Kidney glomerular epithelial cell (primary cell): Measurements from ENCODE around the gene WASF2.
A peak's percentile ranks its signal among the peaks of the same experiment; 100 is the strongest.
"Not testable (repeated sequence)": the region's sequence is repeated elsewhere in the genome, so short reads cannot be mapped to it uniquely, and the experiment has no call there.

Experiments
- DNase-seq: peaks from one replicate; lab custom pipeline; 2025; lab: John Stamatoyannopoulos, UW

The WASF2 gene

DNA sequence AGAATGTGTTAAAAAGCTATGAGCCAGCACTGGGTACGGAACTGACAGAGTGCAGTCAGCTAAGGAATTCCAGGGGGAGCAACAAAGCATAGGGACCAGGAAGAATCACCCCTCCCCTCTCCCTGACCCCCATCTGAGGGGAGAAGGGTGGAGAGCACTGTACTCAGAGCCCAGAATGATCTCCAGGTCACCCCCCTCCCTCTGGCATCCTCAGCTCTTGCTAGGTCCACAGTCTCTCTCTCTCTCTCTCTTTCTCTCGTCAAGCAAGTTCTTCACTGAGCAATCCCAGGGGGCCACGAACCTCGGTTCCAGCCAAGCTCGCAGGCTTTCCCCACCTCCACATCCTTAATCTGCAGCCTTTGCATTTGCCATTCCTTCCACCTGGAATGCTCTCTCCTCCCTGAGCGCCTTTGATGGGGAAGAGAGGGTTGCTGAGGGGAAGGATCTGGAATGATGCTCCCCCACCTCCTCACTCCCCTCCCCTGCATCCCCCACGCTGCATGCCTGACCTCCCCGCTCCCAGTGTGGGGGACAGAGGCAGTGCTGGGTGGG lies 6.7 kb upstream of the WASF2 start:
- peak; percentile 52 for DNase-seq

DNA sequence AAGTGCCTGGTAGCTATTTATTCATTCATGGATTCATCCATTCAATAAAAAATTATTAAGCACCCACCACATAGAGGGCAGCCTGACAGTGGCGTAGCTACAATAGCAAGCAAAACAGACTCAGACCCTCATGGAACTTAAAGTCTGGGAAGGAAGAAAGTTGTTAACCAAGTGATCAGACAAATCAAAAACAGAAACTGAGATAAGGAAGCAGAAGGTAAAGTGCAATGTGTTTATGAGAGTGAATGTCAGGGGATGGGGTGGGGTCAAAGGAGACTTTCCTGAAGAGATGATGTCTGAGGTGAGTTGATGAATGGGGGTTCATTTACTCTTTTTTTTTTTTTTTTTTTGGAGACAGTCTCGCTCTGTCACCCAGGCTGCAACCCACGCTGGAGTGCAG lies 2.8 kb upstream of the WASF2 start:
- DNase-seq = no peak

DNA sequence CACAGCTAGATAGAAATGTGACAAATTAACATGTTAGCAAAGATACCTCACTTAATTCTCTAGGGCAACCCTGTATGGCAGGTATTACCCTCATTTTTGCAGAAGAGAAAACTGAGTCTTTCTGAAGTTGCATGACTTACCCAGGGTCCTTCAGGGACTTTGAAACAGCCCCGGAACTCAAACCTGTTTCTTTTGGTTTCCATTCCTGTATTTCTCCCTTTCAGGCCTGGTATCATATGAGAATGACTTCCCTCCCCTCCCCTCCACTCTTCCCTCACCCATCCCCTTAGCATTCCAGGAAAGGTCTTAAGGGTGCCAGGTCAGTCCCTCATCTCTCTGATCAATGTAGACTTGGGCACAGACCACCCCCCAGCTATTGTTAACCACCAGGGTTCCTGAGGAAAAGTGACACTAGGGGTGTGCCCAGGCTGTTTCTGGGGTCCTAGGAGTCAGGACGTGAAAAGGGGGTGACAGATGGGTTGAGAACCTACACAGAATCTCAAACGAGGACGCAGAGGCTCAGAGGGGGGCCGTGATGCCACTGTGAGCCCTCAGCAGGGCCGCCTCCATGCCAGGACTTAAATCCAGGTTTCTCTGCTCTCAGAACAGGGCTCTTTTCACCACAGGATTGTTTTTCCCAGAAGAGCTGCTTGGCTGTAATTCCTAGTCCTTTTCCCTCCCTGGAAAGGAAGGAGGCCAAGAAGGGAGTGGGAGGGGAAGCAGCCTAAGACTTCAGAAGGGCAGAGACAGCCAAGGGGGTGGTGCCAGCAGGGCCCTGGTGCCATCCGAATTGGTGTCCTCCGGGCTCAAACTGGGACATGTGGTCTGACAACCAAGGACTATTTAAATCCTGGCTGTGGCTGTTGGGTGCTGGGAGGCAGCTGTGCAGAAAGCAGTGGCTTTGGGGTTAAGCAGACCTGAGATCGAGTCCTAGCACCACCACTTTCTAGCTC lies 2.1 kb upstream of the WASF2 start:
- DNase-seq = no peak

DNA sequence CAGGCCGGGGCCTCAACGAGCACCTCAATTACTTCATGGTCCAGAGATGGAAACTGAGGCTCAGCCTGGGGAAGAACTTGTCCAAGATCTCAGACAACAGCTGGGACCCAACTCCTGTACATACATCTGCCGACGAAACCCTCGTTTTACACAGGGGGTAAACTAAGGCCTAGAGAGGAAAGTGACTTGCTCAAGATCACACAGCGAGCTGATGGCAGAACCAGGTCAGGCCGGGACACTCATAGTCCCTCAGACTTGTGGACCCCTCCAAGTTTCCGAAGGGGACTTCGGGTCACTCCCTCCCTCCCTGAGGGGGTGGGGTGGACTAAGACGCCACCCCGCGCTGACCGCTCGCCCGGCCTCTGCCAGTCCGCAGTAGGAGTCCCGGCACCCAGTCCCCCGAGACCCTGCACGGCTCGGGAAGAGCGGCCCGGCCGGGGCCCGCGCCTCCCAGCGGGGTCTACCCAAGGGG lies 430 bp downstream of the WASF2 start:
- no peak for DNase-seq

DNA sequence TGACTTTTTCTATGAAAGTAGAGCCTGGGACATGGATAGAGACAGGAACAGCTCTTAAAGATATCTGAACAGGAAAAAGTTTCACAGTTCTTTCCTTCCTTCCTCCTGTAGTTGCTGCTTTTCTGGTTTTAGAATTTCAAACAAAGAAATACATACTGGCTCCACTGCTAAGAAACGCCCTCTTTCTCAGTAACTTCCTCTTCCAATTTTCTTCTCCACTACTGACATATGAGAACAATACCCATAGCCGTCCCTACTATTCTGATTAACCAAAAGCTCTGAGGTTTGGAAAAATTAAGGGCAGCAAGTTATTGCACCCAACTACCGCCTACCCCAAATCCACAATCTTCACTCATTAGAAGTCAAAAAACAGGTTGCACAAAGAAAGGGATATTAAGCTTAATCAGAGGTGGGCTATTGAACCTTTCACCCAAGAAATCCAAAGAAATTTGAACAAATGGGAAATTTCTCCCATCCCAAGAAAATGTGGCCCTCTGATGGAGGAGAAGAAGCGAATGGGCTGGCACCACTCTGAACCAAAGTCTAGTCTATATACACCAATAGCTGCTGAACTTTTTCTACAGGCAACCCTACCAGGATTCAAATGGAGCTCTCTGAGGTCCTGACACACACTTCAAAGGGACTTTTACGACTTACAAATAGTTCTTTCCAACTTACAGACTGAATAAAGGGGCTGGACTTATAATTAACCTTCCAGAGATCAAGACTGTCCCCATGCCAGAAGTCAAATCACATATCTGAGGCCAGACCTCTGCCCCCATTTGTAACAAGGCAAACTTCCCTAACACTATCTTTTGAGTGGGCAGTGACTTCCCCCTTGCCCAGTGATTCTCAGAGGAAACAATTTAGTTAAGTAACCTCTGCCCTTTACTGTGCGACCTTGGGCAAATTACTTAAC lies 1.7 kb downstream of the WASF2 start:
- DNase-seq = no peak

DNA sequence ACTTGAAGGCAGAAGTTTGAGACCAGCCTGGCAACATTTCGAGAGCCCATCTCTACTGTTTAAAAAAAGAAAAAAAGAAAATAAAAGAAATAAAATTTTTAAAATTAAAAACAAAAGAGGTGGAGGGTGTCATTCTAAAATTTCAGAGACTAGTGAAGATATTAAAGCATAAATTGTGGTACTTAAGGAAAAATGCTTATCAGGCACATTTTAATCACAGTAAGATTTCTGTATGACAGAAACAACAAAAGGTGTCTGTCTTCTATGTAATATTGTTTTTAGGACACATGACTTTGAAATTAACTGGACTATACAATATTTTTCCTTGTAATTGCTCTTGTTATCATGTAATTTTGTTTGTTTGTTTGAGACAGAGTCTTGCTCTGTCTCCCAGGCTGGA lies 4.6 kb downstream of the WASF2 start:
- DNase-seq = no peak

DNA sequence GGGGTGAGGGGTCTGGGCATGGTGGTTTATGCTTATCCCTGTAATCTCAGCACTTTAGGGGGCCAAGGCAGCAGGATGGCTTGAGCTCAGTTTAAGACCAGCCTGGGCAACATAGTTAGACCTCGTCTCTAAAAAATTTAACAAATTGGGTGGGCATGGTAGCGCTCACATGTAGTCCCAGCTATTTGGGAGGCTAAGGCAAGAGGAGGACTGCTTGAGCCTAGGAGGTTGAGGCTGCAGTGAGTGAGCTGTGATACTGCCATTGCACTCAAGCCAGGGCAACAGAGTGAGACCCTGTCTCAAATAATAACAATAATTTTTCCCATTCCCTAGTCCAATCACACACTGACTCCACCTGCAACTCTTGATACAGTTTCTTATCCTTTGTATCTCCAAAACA lies 6.3 kb downstream of the WASF2 start:
- no peak for DNase-seq

DNA sequence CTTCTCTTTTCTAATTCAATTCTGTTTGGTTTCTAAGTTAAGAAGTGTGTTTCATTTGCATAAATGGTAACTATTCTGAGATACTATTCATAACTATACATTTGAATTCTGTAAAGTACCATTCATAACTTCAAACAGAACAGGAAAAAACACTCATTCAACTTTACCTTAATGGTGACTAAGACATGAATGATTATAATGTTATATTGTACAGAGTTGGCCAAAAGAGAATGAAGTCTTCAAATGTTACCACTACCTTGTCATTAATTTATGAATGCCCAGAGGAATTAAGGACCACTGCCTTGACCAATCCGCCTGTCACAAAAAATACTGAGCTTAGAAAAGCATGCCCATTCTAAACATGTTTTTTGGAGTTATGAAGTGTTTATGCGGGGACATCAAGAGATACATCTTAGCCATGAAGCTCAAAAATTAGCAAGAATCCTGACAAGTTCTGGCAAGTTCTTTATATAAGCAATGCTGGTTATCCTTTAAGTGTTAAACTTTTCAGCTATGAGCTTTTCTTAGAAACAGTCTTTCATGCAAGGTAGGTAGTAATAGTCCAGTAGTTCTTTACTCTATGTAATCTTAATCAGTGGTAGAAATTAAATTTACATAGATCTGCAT lies 7.9 kb downstream of the WASF2 start:
- DNase-seq = no peak

DNA sequence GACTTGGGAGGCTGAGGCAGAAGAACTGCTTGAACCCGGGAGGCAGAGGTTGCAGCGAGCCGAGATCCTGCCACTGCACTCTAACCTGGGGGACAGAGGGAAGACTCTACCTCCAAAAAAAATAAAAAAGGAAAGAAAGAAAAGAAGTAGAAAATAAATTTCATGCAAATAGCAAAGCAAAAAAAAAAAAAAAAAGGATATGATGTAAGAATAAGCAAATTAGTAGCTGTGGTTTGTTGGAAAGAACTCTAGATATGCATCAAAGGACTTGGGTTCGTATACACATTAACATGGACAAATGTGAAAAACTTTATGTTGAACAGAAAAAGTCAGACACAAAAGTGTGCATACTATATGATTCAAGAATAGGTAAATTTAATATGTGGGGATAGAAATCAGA lies 11.9 kb downstream of the WASF2 start:
- DNase-seq = no peak

DNA sequence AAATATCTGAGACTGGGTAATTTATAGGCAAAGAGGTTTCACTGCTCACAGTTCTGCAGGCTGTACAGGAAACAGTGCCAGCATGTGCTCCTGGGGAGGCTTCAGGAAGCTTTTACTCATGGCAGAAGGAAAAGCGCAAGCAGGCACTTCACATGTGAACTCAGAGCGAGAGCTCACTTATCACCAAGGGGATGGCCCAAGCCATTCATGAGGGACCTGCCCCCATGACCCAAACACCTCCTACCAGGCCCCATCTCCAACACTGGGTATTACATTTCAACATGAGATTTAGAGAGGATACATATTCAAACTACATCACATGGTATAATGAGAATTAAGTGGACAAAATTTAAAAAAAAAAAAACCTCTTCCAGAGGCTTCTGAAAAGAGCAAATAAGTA lies 13.7 kb downstream of the WASF2 start:
- no peak for DNase-seq

DNA sequence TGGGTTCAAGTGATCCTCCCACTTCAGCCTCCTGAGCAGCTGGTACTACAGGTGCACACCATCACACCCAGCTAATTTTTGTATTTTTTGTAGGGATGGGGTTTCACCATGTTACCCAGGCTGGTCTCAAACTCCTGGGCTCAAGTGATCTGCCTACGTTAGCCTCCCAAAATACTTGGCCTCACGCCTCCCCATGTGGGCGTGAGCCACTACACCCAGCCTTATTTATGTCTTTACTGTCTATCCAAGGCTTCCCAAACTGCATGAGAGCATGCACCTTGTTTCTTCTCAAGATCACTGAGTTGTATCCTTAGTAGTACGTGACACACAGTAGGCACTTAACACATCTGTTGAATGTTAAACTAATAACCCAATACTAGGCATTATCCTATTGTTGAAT lies 14.2 kb downstream of the WASF2 start:
- DNase-seq = no peak

DNA sequence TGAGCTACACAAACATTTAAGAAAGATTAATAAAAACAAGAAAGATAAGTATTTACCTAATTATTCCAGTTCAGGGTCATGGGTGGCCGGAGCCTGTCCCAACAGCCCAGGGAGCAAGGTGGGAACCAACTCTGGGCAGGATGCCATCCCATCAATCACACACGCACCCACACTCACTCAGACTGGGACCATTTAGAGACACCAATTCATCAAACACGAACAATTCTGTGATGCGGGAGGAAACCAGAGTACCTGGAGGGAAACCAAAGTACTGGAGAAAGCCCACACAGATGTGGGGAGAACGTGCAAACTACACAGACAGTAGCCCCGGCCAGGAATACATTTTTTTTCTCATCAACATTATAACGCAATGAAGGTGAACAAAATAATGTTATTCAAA lies 16.2 kb downstream of the WASF2 start:
- no peak for DNase-seq

DNA sequence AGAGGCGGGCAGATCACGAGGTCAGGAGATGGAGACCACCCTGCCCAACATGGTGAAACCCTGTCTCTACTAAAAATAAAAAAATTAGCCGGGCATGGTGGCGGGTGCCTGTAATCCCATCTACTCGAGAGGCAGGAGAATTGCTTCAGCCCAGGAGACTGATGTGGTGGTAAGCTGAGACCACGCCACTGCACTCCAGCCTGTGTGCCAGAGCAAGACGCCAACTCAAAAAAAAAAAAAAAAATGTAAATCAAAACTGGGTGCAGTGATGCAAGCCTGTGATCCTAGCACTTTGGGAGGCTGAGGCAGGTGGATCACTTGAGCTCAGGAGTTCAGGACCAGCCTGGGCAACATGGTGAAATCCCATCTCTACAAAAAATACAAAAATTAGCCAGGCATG lies 17.9 kb downstream of the WASF2 start:
- DNase-seq = not testable (repeated sequence)

DNA sequence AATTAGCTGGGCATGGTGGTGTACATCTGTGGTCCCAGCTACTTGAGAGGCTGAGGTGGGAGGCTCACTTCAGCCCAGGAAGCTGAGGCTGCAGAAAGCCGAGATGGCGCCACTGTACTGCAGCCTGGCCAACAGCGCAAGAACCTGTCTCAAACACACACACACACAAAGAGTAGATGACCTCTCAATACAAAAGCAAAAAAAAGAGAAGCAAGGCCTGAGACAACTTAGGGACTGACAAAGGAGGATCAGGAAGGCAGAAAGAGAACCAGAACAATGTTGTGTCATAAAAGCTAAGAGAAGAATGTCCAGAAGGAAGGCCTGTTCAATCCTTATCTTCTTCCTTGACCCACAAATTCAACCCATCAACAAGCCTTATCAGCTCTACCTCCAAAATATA lies 18.5 kb downstream of the WASF2 start:
- DNase-seq = no peak

DNA sequence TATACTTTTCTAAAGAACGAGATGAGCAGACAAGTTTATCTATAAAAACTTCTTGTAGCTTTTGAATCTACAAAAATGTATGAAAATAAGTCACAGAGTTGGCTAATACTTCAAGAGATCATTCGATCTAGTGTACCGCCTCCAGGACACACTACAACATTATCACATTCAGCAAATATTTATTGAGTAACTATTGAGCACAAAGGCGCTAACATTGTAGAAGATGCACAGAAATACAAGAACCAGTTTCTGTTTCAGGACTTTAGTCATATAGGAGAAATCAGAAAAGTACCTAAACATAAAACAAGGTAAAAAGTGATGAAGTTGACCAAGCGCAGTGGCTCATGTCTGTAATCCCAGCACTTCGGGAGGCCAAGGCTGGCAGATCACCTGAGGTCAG lies 20.6 kb downstream of the WASF2 start:
- no peak for DNase-seq

DNA sequence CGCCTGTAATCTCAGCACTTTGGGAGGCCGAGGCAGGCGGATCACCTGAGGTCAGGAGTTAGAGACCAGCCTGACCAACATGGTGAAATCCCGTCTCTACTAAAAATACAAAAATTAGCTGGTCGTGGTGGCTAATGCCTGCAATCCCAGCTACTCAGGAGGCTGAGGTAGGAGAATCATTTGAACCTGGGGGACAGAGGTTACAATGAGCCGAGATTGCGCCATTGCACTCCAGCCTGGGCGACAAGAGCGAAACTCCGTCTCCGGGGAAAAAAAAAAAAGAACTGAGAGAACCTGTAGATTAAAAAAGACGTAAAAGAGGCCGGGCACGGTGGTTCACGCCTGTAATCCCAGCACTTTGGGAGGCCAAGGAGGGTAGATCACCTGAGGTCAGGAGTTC lies 21.6 kb downstream of the WASF2 start:
- DNase-seq = not testable (repeated sequence)

DNA sequence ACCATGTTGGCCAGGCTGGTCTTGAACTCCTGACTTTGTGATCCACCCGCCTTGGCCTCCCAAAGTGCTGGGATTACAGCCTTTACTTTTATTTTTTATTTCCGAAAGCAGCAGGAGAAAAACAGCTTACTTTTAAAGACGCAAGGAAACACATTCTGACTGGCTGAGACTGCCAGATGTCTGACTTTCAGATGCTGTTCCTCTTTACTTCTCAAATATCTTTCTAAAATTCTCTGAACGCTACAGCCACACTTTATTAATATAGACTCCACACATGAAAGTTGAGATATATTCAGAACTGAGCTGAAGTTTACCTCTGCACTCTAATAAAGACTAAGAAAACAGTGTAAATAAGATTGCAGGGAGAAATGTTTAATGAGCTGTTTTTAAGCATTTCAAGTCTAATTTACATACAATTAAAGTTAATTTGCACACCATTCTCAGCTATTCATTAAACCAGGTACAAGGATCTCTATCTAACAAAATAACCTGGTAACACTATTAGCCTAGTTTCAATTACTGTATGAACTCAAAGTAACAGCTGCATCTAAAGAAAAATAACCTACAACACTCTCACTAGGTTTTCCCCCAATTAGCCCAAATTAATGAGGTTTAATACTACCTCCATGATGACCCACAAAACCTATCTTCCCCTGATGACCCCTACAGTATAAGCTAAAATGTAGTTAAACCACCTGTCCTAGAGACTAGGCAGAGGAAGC lies 24.9 kb downstream of the WASF2 start:
- no peak for DNase-seq

DNA sequence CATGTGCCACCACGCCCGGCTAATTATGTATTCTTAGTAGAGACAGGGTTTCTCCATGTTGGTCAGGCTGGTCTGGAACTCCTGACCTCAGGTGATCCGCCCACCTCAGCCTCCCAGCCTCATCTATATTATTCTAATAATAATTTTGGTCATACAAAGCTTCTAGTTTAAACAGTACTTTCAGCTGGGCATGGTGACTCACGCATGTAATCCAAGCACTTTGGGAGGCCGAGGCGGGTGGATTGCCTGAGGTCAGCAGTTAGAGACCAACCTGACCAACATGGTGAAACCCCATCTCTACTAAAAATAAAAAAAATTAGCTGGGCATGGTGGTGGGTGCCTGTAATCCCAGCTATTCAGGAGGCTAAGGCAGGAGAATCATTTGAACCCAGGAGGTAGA lies 26.1 kb downstream of the WASF2 start:
- not testable (repeated sequence) for DNase-seq

DNA sequence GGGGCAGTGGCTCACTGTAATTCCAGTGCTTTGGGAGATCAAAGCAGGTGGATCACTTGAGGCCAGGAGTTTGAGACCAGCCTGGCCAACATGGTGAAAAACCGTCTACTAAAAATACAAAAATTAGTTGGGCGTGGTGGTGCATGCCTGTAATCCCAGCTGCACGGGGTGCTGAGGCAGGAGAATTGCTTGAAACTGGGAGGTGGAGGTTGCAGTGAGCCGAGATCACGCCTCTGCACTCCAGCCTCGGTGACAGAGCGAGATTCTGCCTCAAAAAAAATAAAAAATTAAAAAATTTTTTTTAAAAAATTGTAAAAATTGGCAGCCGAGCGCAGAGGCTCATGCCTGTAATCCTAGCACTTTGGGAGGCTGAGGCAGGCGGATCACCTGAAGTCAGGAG lies 31.4 kb downstream of the WASF2 start:
- not testable (repeated sequence) for DNase-seq

DNA sequence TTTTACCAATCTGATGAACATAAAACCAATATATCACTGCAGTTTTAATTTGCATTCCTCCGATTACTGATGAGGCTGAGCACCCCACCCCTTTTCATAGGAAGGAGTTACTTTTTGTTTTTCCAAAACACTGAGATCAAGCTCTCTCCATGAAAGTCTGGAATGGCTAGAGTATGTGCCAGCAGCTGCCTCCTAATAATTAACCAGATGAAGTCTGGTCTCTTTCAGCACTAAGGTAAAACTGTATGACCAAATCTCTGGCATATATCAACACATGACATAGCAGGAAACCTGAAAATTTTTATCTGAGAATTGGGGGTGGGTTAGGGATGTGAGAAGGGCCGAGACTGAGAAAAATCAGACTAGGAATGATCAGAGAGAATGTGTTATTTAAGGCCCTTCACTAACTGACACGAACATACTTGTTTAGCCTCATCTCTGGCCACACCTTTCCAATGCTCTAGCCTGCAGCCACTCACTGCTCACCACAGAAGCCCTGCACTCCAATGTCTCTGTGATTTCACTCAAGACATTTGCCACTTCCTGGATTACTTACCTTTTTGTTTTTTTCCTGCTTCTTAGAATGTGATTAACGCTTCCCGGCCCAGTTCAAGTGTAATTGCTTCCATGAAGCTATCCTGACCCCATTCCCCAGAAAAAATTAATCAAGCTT lies 34.7 kb downstream of the WASF2 start:
- peak; percentile 85 for DNase-seq

DNA sequence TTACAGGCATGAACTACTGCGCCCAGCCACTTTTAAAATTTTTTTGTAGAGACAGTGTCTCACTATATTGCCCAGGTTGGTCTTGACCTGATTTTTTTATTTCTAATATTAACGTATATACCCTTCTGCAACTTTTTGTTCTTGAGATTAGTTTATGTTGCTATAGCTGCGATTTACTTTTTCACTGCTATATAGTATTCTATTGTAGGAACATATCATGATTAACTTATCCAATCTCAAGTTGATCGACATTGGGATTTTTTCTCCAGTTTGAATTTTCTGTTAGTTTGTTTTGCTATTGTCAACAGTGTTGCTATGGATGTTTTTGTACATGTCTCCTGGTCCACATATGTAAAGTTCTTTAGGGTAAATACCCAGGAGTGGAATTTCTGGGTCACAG lies 35.4 kb downstream of the WASF2 start:
- no peak for DNase-seq
